Renal cortical epithelial cell (primary cell): Measurements from ENCODE around the gene ALG9. TPM values are rescaled to one million over a fixed set of nuclear protein-coding genes. Genes with fewer than 3 reads are reported as not detected.
"Not testable (repeated sequence)": the region's sequence is repeated elsewhere in the genome, so short reads cannot be mapped to it uniquely, and the experiment has no call there.

Source experiments
- DNase-seq: peaks from one replicate; pipeline ENCODE4 v3.0.0-alpha.2; 2011; ENCODE audit warnings: low read depth
- total RNA-seq: library from RNA; depleted of rRNA; stranded (reverse); fragments of >200 nt; gene quantifications from 2 replicates; pipeline ENCODE4 v1.2.3, GENCODE V29; 2014

ALG9 gene
- total RNA-seq: 41.7 and 42.4 TPM in 2 replicates

DNA sequence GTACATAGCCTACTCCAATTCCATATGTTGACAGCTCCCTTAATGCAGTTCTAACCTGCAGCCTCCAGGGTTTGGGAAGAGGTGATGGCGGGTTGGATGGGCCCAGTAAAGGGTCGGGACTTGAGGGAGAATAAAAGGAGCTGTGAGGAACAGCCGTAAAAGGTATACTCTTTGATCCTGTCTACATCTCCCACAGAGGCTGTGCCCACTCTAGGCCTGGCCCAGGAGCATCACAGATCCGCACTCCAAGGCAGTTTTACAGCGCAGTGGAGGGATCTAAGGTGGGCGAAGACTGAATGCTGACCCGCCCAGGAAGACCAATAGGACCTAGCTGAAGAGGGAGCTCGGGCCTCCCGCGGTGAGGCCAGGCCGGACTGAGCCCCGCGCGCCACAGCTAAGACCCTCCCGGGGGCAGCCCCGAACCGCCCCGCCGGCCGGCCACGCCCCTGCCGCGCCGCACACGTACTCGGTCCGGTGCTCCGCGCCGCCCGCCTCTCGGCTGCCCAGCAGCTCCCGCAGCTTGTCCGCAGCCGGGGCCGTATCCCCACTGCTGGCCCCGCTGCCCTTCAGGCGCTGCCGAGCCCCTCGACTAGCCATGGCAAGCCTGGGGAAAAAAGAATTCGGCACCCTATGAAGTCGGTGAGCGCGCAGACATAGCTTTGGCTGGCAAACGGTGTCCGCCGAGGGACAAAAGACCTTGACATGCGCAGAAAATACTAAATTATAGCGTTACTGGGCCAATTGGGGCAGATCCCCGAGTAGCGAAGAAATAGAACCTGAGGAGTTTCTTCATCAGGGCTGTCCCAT lies at the start of gene ALG9:
Gene ALG9, minus strand, starts transcription at position 696 of the 807 bp plus-strand sequence. Its CDS starts 99 bp downstream, at position 597.
- peak; percentile 56 for DNase-seq

DNA sequence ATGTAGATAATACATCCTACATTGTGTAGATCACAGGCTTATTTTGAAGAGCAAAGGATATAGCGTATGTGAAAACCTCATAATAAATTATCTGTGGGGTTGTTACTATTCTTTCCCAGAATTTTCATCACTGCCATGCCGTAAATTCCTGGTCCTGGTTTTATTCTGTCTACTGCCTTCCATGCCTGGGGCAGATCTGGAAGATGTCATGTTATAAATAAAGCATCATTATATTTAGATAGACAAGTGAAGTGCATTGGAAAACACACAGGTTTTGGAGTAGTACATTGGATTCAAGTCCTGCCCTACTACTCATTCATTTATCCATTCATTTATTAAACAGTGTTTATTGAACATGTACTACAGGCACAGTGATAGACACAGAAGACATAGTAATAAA lies 49.5 kb upstream of the ALG9 start:
- no peak for DNase-seq

- peak; percentile 85 for DNase-seq
Observed at GRCh38 chr11:111918390-111919256, 47.2 kb upstream of the ALG9 start, which contains the start of gene C11orf52. TSS of gene C11orf52 (plus strand) at chr11:111918913. CDS start at chr11:111918973, 60 bp downstream.

- DNase-seq: no peak
Observed at GRCh38 chr11:111917788-111918187, 46.4 kb upstream of the ALG9 start.

DNA sequence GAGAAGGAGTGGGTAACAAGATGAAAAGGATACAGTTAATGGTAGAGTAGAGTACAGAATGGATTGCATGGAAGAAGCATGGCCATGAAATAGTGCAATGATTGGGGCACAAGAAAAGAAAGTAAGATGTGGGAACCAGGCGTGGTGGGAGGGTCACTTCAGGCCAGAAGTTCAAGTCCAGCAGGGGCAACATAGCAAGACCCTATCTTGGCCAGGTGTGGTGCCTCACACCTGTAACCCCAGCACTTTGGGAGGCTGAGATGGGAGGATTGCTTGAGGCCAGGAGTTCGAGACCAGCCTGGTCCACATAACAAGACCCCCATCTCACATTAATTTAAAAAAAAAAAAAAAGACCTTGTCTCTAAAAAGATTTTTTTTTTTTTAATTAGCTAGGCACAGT lies 45.9 kb upstream of the ALG9 start:
- DNase-seq: no peak

DNA sequence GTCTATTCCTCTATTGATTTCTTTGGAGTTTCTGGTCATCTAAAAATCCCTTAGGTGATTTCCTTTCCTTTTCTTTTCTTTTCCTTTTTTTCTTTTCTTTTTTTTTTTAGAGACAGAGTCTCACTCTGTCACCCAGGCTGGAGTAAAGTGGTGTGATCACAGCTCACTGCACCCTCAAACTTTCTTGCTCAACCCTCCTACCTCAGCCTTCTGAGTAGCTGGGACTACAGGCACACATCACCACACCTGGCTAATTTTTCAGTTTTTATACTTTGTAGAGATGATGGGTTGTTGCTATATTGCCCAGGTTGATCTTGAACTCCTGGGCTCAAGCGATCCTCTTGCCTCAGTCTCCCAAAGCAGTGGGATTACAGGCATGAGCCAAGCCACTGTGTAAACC lies 45.4 kb upstream of the ALG9 start:
- DNase-seq: no peak

DNA sequence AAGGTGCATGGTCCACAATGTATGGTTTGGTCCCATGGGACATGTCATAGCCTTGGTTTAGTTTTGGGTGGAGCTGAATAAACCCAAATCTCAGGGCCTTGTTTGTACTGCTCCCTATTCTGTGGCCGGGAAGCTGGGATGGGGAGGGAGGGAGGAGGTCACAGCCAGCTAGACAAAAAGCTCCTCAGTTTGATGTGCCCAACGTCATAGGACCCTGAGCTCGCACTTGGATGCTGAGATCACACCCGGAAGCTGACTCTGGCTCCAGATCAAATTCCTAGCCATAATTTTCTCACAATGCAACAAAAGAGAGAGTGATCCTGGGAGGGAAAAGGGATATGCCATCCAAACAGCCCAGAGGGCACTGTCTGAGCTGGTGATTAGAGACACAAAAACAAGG lies 42.6 kb upstream of the ALG9 start:
- peak; percentile 52 for DNase-seq

- DNase-seq: no peak
Observed at GRCh38 chr11:111913031-111913861, 41.9 kb upstream of the ALG9 start.

GRCh38 chr11:111912535-111912934 lies 41.2 kb upstream of the ALG9 start, which contains the start of gene HSPB2:
TSS of gene HSPB2 (plus strand) at chr11:111912734. CDS start at chr11:111912830, 96 bp downstream.
- DNase-seq: no peak

GRCh38 chr11:111911563-111912401 lies 40.4 kb upstream of the ALG9 start, which contains the start of gene CRYAB:
TSS of gene CRYAB (minus strand) at chr11:111911770. CDS start at chr11:111911724, 46 bp downstream.
- DNase-seq: peak; percentile 100

DNA sequence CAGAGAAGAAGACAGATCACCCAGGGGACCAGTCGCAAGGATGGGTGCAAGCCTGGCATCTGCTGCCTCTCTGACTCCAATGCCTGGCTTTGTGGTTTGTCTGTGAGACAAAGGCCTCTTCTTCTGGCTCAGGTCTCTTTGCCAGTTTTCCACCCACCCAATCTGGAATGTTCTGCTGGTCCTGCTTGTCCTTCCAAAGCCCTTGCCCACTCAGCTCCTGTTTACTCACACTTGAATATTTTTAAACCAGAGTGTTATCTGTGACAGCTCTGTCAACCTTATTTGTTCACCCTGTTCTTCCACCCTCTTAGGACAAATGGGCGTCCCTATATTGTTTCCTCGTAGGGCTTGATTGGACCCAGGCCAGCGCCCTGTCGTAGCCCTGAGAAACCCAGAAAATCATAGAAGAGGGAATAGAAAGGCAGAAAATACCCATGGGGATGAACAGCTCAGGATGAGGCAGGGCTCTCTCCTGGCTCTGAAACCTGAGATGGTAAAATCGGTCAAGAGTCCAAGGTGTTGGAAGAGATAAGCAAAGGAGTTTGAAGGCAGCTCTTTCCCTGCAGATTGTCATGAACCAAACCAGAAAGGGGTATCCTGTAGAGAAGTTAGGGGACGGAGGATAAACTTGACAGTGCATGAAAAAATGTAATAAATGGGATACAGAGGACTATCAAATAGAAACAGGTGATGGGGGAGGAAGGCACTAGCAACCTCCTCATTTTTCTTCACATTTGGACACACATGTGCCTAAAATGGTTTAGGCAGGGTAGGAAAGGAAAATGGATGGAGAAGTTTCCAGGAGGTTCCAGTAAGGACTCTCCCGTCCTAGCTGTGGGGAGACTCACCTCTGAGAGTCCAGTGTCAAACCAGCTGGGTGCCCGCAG lies 39.5 kb upstream of the ALG9 start:
- no peak for DNase-seq

- no peak for DNase-seq
Observed at GRCh38 chr11:111909378-111909777, 38.0 kb upstream of the ALG9 start.

DNA sequence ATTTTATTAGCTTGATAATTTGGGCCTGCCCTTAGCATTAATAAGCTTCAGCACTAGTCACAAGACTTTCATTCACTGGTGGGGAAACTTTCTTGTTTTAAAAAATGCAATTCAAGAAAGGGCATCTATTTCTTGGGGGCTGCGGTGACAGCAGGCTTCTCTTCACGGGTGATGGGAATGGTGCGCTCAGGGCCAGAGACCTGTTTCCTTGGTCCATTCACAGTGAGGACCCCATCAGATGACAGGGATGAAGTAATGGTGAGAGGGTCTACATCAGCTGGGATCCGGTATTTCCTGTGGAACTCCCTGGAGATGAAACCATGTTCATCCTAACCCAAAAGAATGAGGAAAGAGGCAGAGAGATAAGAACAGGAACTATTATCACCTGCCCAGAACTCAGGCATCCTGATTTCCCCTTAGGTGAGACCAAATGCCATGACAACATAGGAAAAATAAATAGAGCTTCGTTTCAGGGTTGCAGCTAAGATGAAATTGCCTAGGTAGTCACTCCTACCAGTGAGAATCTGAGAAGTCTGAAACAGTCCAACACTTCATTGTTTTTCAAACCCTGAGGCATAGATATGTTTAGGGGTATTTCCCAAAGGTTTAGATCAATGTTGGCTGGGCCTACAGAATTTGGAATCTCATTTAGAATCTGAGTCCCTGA lies 37.4 kb upstream of the ALG9 start:
- no peak for DNase-seq

DNA sequence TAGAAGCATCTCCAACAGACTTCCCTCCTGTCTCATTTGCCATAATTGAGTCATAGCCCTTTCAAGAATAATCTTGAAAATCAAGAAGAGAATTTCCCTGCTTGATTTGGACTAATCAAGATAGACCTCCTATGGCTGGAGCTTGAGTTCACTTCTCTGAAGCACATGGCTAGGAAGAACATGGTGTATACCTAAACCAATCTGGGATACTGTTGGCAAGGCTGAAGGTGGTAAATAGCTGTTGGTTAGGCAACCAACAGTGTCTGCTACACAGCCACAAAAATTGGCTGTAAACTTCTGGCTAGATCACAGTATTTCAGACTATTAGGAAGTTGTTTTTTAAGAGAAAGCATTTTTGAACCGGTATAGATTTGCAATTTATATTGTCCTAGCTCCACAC lies 35.3 kb upstream of the ALG9 start:
- DNase-seq: no peak

- DNase-seq: no peak
Observed at GRCh38 chr11:111905411-111905810, 34.0 kb upstream of the ALG9 start.

DNA sequence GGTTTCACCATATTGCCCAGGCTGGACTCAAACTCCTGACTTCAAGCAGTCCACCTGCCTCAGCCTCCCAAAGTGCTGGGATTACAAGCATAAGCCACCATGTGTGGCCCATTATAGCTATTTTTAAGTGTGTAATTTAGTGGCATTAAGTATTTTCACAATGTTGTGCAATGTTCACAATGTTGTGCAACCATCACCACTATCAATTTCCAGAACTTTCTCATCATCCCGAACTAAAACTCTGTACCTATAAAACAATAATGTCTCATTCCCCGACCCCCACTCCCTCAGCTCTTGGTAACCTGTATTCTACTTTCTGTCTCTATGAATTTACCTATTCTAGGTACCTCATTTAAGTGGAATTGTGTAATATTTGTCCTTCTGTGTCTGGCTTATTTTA lies 15.5 kb upstream of the ALG9 start:
- no peak for DNase-seq

DNA sequence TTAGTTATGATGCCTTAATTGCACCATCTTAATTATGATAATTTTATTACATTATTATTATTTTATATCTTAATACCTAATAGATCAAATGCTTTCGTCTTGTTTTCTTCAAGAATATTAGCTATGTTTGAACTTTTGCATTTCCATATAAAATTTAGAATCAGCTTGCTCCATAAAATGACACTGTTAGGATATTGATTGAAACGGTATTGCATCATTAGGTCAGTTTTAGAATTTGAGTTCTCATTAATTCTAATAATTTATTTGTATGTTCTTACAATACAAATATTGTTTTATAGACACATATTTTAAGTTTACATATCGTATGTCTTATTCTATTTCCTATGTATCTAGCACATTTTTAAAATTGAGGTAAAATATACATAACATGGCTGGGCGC lies 14.7 kb upstream of the ALG9 start:
- no peak for DNase-seq

- not testable (repeated sequence) for DNase-seq
Observed at GRCh38 chr11:111885053-111885452, 13.7 kb upstream of the ALG9 start.

DNA sequence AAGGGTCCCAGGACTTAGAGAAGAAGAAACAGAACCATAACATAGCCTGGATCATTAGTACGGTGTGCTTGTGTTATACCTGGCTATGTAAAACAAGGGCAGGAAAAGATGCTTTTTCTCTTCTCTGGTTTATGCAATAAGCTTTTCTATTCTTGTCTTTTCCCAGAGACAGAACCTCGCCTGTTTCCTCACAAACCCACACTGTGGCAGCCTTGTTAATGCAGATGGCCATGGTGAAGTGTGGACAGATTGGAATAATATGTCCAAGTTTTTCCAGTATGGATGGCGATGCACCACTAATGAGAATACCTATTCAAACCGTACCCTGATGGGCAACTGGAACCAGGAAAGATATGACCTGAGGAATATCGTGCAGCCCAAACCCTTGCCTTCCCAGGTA lies 10.8 kb upstream of the ALG9 start:
- DNase-seq: no peak
